Lung (tissue), 12 donors: ENCODE data around the gene SLC12A7. TPM values are rescaled to one million over a fixed set of nuclear protein-coding genes. Genes with fewer than 3 reads are reported as not detected.
A peak's percentile ranks its signal among the peaks of the same experiment; 100 is the strongest.
"Not testable (repeated sequence)": the region's sequence is repeated elsewhere in the genome, so short reads cannot be mapped to it uniquely, and the experiment has no call there.

ENCODE experiments used
- ATAC-seq: fragments of 200-7000 bp; cut with Tn5 transposase; one replicate; pipeline ENCODE4 v1.9.1; 2020; ENCODE audit warnings: moderate number of reproducible peaks; ENCODE audit not compliant: insufficient read depth, low FRiP score
- DNase-seq, 3 donors: peaks; one replicate each; pipeline ENCODE4 v3.0.0-alpha.2; 2013 to 2017
- H3K27ac ChIP-seq, 2 donors: one replicate each; pipeline ENCODE4 v1.5.1; 2013; ENCODE audit warnings: mild to moderate bottlenecking in 2 of 2, moderate library complexity in 2 of 2, control low read depth in 1 of 2, inconsistent platforms in 1 of 2, low read depth in 1 of 2, low read length in 1 of 2
- H3K27me3 ChIP-seq, 3 donors: one replicate each; pipeline ENCODE4 v1.5.1; 2013; ENCODE audit warnings: low read length in 2 of 3; ENCODE audit not compliant: control insufficient read depth in 3 of 3, insufficient read depth in 3 of 3
- H3K36me3 ChIP-seq, 4 donors: one replicate each; pipeline ENCODE4 v1.5.1; 2013; ENCODE audit warnings: low read length in 4 of 4, mild to moderate bottlenecking in 1 of 4, moderate library complexity in 1 of 4; ENCODE audit not compliant: control insufficient read depth in 4 of 4, insufficient read depth in 4 of 4
- H3K4me1 ChIP-seq, 5 donors: one replicate each; pipeline ENCODE4 v1.5.1; 2013; ENCODE audit warnings: low read length in 5 of 5, mild to moderate bottlenecking in 2 of 5, moderate library complexity in 1 of 5; ENCODE audit not compliant: control insufficient read depth in 5 of 5, insufficient read depth in 5 of 5
- H3K4me3 ChIP-seq: one replicate; pipeline ENCODE4 v1.5.1; 2013; ENCODE audit warnings: mild to moderate bottlenecking, control low read depth, moderate library complexity
- H3K9ac ChIP-seq, 2 donors: one replicate each; pipeline ENCODE4 v1.5.1; 2013; ENCODE audit warnings: low read length in 2 of 2, control low read depth in 1 of 2; ENCODE audit not compliant: insufficient read depth in 1 of 2
- H3K9me3 ChIP-seq, 4 donors: one replicate each; pipeline ENCODE4 v1.5.1; 2013; ENCODE audit warnings: low read length in 3 of 4, mild to moderate bottlenecking in 1 of 4, moderate library complexity in 1 of 4; ENCODE audit not compliant: control insufficient read depth in 4 of 4, insufficient read depth in 3 of 4
- CTCF ChIP-seq: IDR thresholded peaks from 2 replicates; pipeline ENCODE4 v1.5.1; 2012; ENCODE audit warnings: mild to moderate bottlenecking; ENCODE audit errors: control extremely low read depth, extremely low read depth
- WGBS, 2 donors: extraction: QIAGEN DNeasy Blood & Tissue Kit; methylation state at CpG; one replicate each; pipeline ENCODE4 v1.1.7; 2013; 5-methylcytosine and 5-hydroxymethylcytosine counted together
- polyA plus RNA-seq, 2 donors: library from polyadenylated mRNA; stranded (reverse); fragments of 200-250 nt; gene quantifications; one replicate each; pipeline ENCODE4 v1.2.1, GENCODE V29; 2013
- total RNA-seq, 2 donors: library from RNA; depleted of rRNA in 1 of 2; stranded (reverse); fragments of >200 nt in 1 of 2; gene quantifications; one replicate each; pipeline ENCODE4 v1.2.1, GENCODE V29; 2014 to 2021
- donor health status: control.
- donor health status: control.
- donor health status: Bipolar disorder and iron deficiency.
- donor health status: healthy.
- donor health status: DM: yes; HTN: yes; CAD: no.

Gene SLC12A7
- total and polyA plus RNA-seq, 4 donors, result 14.8 to 50.4 (median 39.8) TPM

GRCh38 chr5:1083823-1084605 is 27.8 kb downstream of the SLC12A7 start:
- Histone ChIP-seq H3K9ac (no peak overlapping the region), H3K4me3 (no peak overlapping the region), H3K36me3 (peaks cover 3 to 77% (median 17%) of the 10 kb centered on the region in 4 donors), H3K27ac (no peak overlapping the region), H3K9me3 (no peaks in the 10 kb centered on the region), H3K4me1 (peaks cover 0 to 7% (median 0%) of the 10 kb centered on the region in 5 donors), H3K27me3 (no peaks in the 10 kb centered on the region)
- TF ChIP-seq CTCF, result no peak
- ATAC-seq, result no peak
- no peak for DNase-seq
- WGBS, 2 donors, result 94 to 95% methylated on average over 57 of the region's 57 CpGs

DNA sequence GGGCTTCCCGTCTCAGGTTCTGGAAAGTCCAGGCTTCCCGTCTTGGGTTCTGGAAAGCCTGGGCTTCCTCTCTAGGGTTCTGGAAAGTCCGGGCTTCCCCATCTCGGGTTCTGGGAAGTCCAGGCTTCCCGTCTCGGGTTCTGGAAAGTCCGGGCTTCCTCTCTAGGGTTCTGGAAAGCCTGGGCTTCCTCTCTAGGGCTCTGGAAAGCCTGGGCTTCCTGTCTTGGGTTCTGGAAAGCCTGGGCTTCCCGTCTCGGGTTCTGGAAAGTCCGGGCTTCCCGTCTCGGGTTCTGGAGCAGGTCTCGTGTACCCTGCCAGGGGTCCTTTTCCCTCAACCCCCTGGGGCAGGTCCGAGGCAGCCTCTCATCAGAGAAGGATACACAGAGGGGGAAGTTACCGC is 28.8 kb downstream of the SLC12A7 start:
- not testable (repeated sequence) for H3K4me1 ChIP-seq, DNase-seq, H3K27me3 ChIP-seq, ATAC-seq, H3K9ac ChIP-seq, H3K9me3 ChIP-seq, H3K4me3 ChIP-seq, H3K27ac ChIP-seq
- H3K36me3 ChIP-seq, result peaks cover 3 to 78% (median 13%) of the 10 kb centered on the region in 4 donors
- WGBS, 2 donors, result 86 to 90% methylated on average over 15 of the region's 15 CpGs

DNA sequence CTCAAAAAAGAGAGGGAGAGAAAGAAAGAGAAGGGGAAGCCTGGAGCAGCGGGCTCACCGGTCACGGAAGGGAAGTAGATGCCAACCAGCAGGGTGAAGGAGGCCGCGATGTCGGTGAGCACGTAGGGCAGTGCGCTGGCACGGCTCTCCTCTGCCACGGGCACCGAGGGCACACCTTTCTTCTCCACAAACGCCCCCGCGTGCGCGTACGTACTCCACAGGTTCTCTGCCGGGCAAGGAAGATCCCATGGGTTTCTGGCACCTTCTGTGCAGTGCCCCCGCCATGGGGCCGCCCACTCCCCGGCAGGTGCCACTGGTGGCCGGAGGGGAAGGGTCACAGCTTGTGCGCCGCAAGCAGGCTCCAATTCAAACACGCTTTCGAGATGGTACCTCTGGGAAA is 30.3 kb downstream of the SLC12A7 start:
- TF ChIP-seq CTCF, result no peak
- Histone ChIP-seq H3K9ac (no peak overlapping the region), H3K4me3 (no peak overlapping the region), H3K27ac (no peak overlapping the region), H3K36me3 (peaks cover 0 to 79% (median 7%) of the 10 kb centered on the region in 4 donors), H3K9me3 (no peaks in the 10 kb centered on the region), H3K4me1 (peaks cover 0 to 7% (median 0%) of the 10 kb centered on the region in 5 donors), H3K27me3 (no peaks in the 10 kb centered on the region)
- WGBS, 2 donors, result 94 to 96% methylated on average over 26 of the region's 26 CpGs
- no peak for DNase-seq
- no peak for ATAC-seq

DNA sequence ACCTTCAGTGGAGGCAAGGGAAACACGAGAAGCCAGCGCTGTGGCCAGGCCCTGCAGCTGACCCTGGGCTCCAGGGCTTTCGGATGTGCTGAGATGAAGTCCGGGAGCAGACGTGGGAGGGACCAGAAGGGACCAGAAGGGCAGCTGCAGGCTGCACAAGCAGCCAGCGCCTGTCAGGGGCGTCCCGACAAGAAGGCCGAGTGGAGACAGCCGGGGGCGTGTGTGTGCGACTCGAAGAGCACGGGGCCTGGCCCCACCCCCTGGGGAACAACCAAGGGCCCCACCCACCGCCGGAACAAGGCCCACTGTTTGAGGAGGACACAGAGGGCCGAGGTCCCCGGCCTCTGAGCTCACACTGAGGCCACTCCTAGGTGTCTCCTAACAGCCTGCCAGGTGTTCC is 31.4 kb downstream of the SLC12A7 start:
- peak in 2 of 3 donors; percentile 40 to 82 for DNase-seq
- Histone ChIP-seq H3K9ac (no peak overlapping the region), H3K9me3 (no peaks in the 10 kb centered on the region), H3K4me3 (no peak overlapping the region), H3K27ac (no peak overlapping the region), H3K36me3 (peaks cover 0 to 79% (median 8%) of the 10 kb centered on the region in 4 donors), H3K27me3 (no peaks in the 10 kb centered on the region), H3K4me1 (peaks cover 0 to 7% (median 0%) of the 10 kb centered on the region in 5 donors)
- no peak for TF ChIP-seq CTCF
- ATAC-seq, result no peak
- 84 to 86% methylated on average over 18 of the region's 18 CpGs for WGBS, 2 donors
